Peyer's patch (tissue), 4 donors: ENCODE measurements around the gene CCDC116. TPM values are rescaled to one million over a fixed set of nuclear protein-coding genes. Genes with fewer than 3 reads are reported as not detected.
A peak's percentile ranks its signal among the peaks of the same experiment; 100 is the strongest.

Experiments used
- DNase-seq, 3 donors: peaks; one replicate each; pipeline ENCODE4 v3.0.0-alpha.2; 2017 to 2019
- H3K27ac ChIP-seq, 4 donors: fragments of 200-600 bp; sonication (generic); one replicate each; pipeline ENCODE4 v1.5.1; 2016 to 2019
- H3K27me3 ChIP-seq, 2 donors: fragments of 200-600 bp; sonication (generic); one replicate each; pipeline ENCODE4 v1.5.1; 2019
- H3K36me3 ChIP-seq, 3 donors: fragments of 200-600 bp; sonication (generic); one replicate each; pipeline ENCODE4 v1.5.1; 2016 to 2019
- H3K4me1 ChIP-seq, 4 donors: fragments of 200-600 bp; sonication (generic); one replicate each; pipeline ENCODE4 v1.5.1; 2016 to 2019
- H3K4me3 ChIP-seq, 4 donors: fragments of 200-600 bp; sonication (generic); 1 replicate in 3 of 4; 2 replicates in 1 of 4; pipeline ENCODE4 v1.5.1; 2016 to 2019; ENCODE audit warnings: mild to moderate bottlenecking in 1 of 4
- H3K9me3 ChIP-seq, 4 donors: fragments of 200-600 bp; sonication (generic); one replicate each; pipeline ENCODE4 v1.5.1; 2016 to 2019; ENCODE audit warnings: mild to moderate bottlenecking in 1 of 4
- CTCF ChIP-seq, 6 experiments: fragments of 450-650 bp in 4 of 6; fragments of 200-600 bp in 2 of 6; sonication (generic) in 1 of 6; IDR thresholded peaks; one replicate each; pipeline ENCODE4 v1.5.1; 2017 to 2019; ENCODE audit warnings: antibody characterized with exemption in 6 of 6, mild to moderate bottlenecking in 3 of 6, moderate library complexity in 1 of 6
- POLR2A ChIP-seq, 2 donors: fragments of 450-650 bp; IDR thresholded peaks; one replicate each; pipeline ENCODE4 v1.5.1; 2017; ENCODE audit warnings: antibody characterized with exemption in 2 of 2, mild to moderate bottlenecking in 2 of 2, moderate library complexity in 2 of 2
- total RNA-seq, 4 donors: library from RNA; depleted of rRNA; stranded (reverse); fragments of >200 nt; gene quantifications; one replicate each; pipeline ENCODE4 v1.1.0, GENCODE V29; 2016

Gene CCDC116
- total RNA-seq, 4 donors from 2014 or later: 0.80 to 2.6 TPM; not detected in 2

- TF ChIP-seq CTCF (IDR thresholded peaks at IDR 0.05) (peak; percentile 75 to 93 (median 88)), POLR2A (IDR thresholded peaks at IDR 0.05) (no peak)
- peak; percentile 71 to 94 (median 82) for DNase-seq
- Histone ChIP-seq H3K4me1 (peaks cover 0 to 25% (median 11%) of the 10 kb centered on the region in 4 donors), H3K27me3 (no peaks in the 10 kb centered on the region), H3K4me3 (no peak overlapping the region), H3K9me3 (no peaks in the 10 kb centered on the region), H3K27ac (no peak overlapping the region), H3K36me3 (peaks cover 0 to 8% (median 0%) of the 10 kb centered on the region in 3 donors)
Measured at GRCh38 chr22:21646608-21647590, 14.3 kb downstream of the CCDC116 start.

GRCh38 chr22:21650280-21650679 is 17.7 kb downstream of the CCDC116 start:
- peaks cover 4 to 20% (median 11%) of the 10 kb centered on the region in 4 donors for H3K4me1 ChIP-seq
- H3K4me3 ChIP-seq: no peak overlapping the region
- DNase-seq: no peak
- no peaks in the 10 kb centered on the region for H3K9me3 ChIP-seq
- no peaks in the 10 kb centered on the region for H3K27me3 ChIP-seq
- peaks cover 0 to 8% (median 0%) of the 10 kb centered on the region in 3 donors for H3K36me3 ChIP-seq
- no peak overlapping the region for H3K27ac ChIP-seq
- TF ChIP-seq POLR2A (IDR thresholded peaks at IDR 0.05): no peak
- TF ChIP-seq CTCF (IDR thresholded peaks at IDR 0.05): no peak

- no peak overlapping the region for H3K27ac ChIP-seq
- no peaks in the 10 kb centered on the region for H3K27me3 ChIP-seq
- peak overlapping the region; percentile 40 to 65 (median 59) for H3K4me3 ChIP-seq
- DNase-seq: no peak
- H3K9me3 ChIP-seq: no peaks in the 10 kb centered on the region
- peaks cover 0 to 8% (median 0%) of the 10 kb centered on the region in 3 donors for H3K36me3 ChIP-seq
- no peak for TF ChIP-seq CTCF (IDR thresholded peaks at IDR 0.05)
- TF ChIP-seq POLR2A (IDR thresholded peaks at IDR 0.05): no peak
- peaks cover 4 to 20% (median 11%) of the 10 kb centered on the region in 4 donors for H3K4me1 ChIP-seq
Measured at GRCh38 chr22:21650823-21651520, 18.4 kb downstream of the CCDC116 start.

- Histone ChIP-seq H3K27ac (peak overlapping the region in 1 of 4 donors; percentile 59), H3K27me3 (no peaks in the 10 kb centered on the region), H3K4me3 (peak overlapping the region; percentile 40 to 65 (median 59)), H3K36me3 (peaks cover 0 to 8% (median 0%) of the 10 kb centered on the region in 3 donors), H3K4me1 (peaks cover 4 to 20% (median 10%) of the 10 kb centered on the region in 4 donors), H3K9me3 (no peaks in the 10 kb centered on the region)
- peak in 1 of 3 donors; percentile 51 for DNase-seq
- TF ChIP-seq CTCF (IDR thresholded peaks at IDR 0.05): no peak
- no peak for TF ChIP-seq POLR2A (IDR thresholded peaks at IDR 0.05)
Measured at GRCh38 chr22:21651521-21652009, 19.0 kb downstream of the CCDC116 start.

- peak in 1 of 2 donors; percentile 14 for TF ChIP-seq POLR2A (IDR thresholded peaks at IDR 0.05)
- TF ChIP-seq CTCF (IDR thresholded peaks at IDR 0.05): no peak
- peaks cover 4 to 20% (median 9%) of the 10 kb centered on the region in 4 donors for H3K4me1 ChIP-seq
- H3K36me3 ChIP-seq: peaks cover 0 to 8% (median 0%) of the 10 kb centered on the region in 3 donors
- no peaks in the 10 kb centered on the region for H3K27me3 ChIP-seq
- H3K27ac ChIP-seq: peak overlapping the region in 1 of 4 donors; percentile 59
- peak overlapping the region; percentile 40 to 65 (median 59) for H3K4me3 ChIP-seq
- H3K9me3 ChIP-seq: no peaks in the 10 kb centered on the region
- DNase-seq: peak; percentile 88 to 93 (median 90)
Measured at GRCh38 chr22:21652010-21652546, 19.5 kb downstream of the CCDC116 start.
